Smooth muscle cell (in vitro differentiated cells): ENCODE data around the gene QPRT. TPM values are rescaled to one million over a fixed set of nuclear protein-coding genes. Genes with fewer than 3 reads are reported as not detected.

Experiments
- DNase-seq: peaks from one replicate; lab custom pipeline; 2025; ENCODE audit not compliant: unreplicated experiment; lab: John Stamatoyannopoulos, UW
- H2AFZ ChIP-seq: fragments of 200-600 bp; sonication (generic); 2 replicates; pipeline ENCODE4 v1.6.0; 2016; ENCODE audit warnings: antibody characterized with exemption, low read depth, mild to moderate bottlenecking
- H3F3A ChIP-seq: fragments of 200-600 bp; sonication (generic); 2 replicates; pipeline ENCODE4 v1.6.0; 2017; ENCODE audit warnings: antibody characterized with exemption, low read depth
- H3K27ac ChIP-seq: fragments of 200-600 bp; sonication (generic); 2 replicates; pipeline ENCODE4 v1.5.1; 2016; ENCODE audit warnings: low read depth, mild to moderate bottlenecking
- H3K27me3 ChIP-seq: fragments of 200-600 bp; sonication (generic); 2 replicates; pipeline ENCODE4 v1.6.1; 2016; ENCODE audit warnings: low read depth, mild to moderate bottlenecking
- H3K36me3 ChIP-seq: fragments of 200-600 bp; sonication (generic); 2 replicates; pipeline ENCODE4 v1.5.1; 2016; ENCODE audit warnings: low read depth
- H3K4me1 ChIP-seq: fragments of 200-600 bp; sonication (generic); 2 replicates; pipeline ENCODE4 v1.5.1; 2016; ENCODE audit warnings: low read depth
- H3K4me2 ChIP-seq: fragments of 200-600 bp; sonication (generic); 2 replicates; pipeline ENCODE4 v1.6.0; 2016; ENCODE audit warnings: mild to moderate bottlenecking
- H3K4me3 ChIP-seq: fragments of 200-600 bp; sonication (generic); 2 replicates; pipeline ENCODE4 v1.5.1; 2016; ENCODE audit warnings: mild to moderate bottlenecking
- H3K79me2 ChIP-seq: fragments of 200-600 bp; sonication (generic); 2 replicates; pipeline ENCODE4 v1.6.0; 2016; ENCODE audit warnings: low read depth, mild to moderate bottlenecking
- H3K9ac ChIP-seq: fragments of 200-600 bp; sonication (generic); 2 replicates; pipeline ENCODE4 v1.6.0; 2016; ENCODE audit warnings: low read depth
- H3K9me3 ChIP-seq: fragments of 200-600 bp; sonication (generic); replicated peaks from 2 replicates; pipeline ENCODE4 v1.5.1; 2016; ENCODE audit warnings: low read depth
- H4K20me1 ChIP-seq: fragments of 200-600 bp; sonication (generic); 2 replicates; pipeline ENCODE4 v1.6.0; 2016; ENCODE audit warnings: low read depth
- CTCF ChIP-seq: fragments of 200-600 bp; sonication (generic); IDR thresholded peaks from 2 replicates; pipeline ENCODE4 v1.5.1; 2017; ENCODE audit warnings: borderline replicate concordance, mild to moderate bottlenecking, antibody characterized with exemption; ENCODE audit not compliant: insufficient read depth, poor library complexity, severe bottlenecking
- WGBS: methylation state at CpG from one replicate; pipeline ENCODE4 v1.1.7; 2016; ENCODE audit warnings: low lambda C conversion rate; 5-methylcytosine and 5-hydroxymethylcytosine counted together
- polyA plus RNA-seq: library from polyadenylated mRNA; unstranded; fragments of >200 nt; fragmentation: Nextera tagmentation; extraction: Ambion mirVana; gene quantifications from 2 replicates; pipeline ENCODE4 v1.2.1, GENCODE V29; 2016
- total RNA-seq: library from RNA; depleted of rRNA; stranded (reverse); fragments of >200 nt; gene quantifications from 2 replicates; pipeline ENCODE4 v1.2.3, GENCODE V29; 2014

The QPRT gene
- total and polyA plus RNA-seq, 2 experiments from 2014 or later, result 67.4 to 196 TPM

DNA sequence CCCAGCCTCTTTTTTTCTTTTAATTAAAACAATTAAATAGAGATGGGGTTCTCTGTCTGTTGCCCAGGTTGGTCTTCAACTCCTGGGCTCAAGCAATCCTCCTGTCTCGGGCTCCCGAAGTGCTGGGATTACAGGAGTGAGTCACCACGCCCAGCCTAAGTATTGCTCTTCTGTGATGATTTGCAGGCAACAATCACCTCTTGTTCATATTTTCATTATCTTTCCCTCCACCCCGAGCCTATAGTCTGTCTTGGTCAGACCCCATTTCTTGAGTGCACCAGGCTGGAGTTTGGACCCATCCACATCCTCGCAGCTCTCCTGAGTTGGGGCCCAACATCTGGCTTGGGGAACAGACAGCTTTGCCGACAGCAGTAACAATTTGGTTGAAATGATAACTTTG lies 20.3 kb upstream of the QPRT start:
- DNase-seq, result no peak
- no peak for TF ChIP-seq CTCF
- Histone ChIP-seq H3K27ac (no peak overlapping the region), H3K9ac (no peak overlapping the region), H3K27me3 (no peaks in the 10 kb centered on the region), H3K9me3 (no peaks in the 10 kb centered on the region), H2AFZ (no peak overlapping the region), H3K79me2 (no peaks in the 10 kb centered on the region), H3K4me3 (no peak overlapping the region), H3K4me1 (no peaks in the 10 kb centered on the region), H3F3A (no peaks in the 10 kb centered on the region), H3K36me3 (no peaks in the 10 kb centered on the region), H3K4me2 (no peak overlapping the region), H4K20me1 (no peaks in the 10 kb centered on the region)
- 63% methylated on average over 6 of the region's 6 CpGs for WGBS

DNA sequence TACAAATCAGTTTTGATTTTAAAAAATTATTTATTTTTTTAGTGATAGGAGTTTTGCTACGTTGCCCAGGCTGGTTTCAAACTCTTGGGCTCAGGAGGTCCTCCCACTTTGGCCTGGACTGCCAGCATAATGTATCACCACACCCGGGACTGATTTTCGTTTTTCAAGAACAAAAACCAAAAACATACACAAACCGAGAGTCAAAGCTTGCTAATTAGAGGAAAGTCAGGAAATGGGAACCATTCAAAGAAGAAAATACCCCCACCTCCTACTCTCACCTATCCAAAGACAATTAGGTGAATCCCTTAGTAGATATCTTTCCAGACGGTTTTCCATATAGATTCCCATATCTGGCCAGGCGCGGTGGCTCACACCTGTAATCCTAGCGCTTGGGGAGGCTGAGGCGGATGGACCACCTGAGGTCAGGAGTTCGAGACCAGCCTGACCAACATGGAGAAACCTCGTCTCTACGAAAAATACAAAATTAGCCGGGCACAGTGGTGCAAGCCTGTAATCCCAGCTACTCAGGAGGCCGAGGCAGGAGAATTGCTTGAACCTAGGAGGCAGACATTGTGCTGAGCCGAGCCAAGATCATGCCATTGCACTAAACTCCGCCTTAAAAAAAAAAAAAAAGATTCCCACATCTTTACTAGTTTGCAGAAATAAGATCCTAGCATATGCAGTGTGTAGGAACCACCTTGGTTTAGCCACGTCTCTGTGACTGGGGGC lies 16.8 kb upstream of the QPRT start:
- DNase-seq, result no peak
- H3K4me1 ChIP-seq, result peaks cover 7% of the 10 kb centered on the region
- no peak overlapping the region for H3K27ac ChIP-seq
- no peaks in the 10 kb centered on the region for H3F3A ChIP-seq
- H3K36me3 ChIP-seq, result no peaks in the 10 kb centered on the region
- TF ChIP-seq CTCF, result no peak
- H3K9me3 ChIP-seq, result no peaks in the 10 kb centered on the region
- H2AFZ ChIP-seq, result no peak overlapping the region
- 92% methylated on average over 17 of the region's 17 CpGs for WGBS
- no peak overlapping the region for H3K9ac ChIP-seq
- H3K4me3 ChIP-seq, result no peak overlapping the region
- no peak overlapping the region for H3K4me2 ChIP-seq
- no peaks in the 10 kb centered on the region for H3K27me3 ChIP-seq
- no peaks in the 10 kb centered on the region for H3K79me2 ChIP-seq
- no peaks in the 10 kb centered on the region for H4K20me1 ChIP-seq

DNA sequence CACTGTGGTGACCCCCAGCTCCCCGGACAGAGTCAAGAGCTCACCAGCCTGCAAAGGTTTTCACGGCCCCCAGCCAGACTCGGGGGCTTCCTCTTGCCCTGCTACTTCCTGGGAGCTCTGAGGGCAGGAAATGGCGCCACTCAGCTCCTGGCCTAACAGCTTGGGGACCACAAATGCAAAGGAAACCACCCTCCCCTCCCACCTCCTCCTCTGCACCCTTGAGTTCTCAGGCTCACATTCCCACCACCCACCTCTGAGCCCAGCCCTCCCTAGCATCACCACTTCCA lies 16.3 kb upstream of the QPRT start:
- no peak overlapping the region for H3K4me2 ChIP-seq
- H3K4me1 ChIP-seq, result peaks cover 10% of the 10 kb centered on the region
- H3K9ac ChIP-seq, result no peak overlapping the region
- H2AFZ ChIP-seq, result no peak overlapping the region
- no peaks in the 10 kb centered on the region for H3F3A ChIP-seq
- H3K4me3 ChIP-seq, result no peak overlapping the region
- no peak for DNase-seq
- H3K36me3 ChIP-seq, result no peaks in the 10 kb centered on the region
- no peak overlapping the region for H3K27ac ChIP-seq
- no peaks in the 10 kb centered on the region for H4K20me1 ChIP-seq
- no peaks in the 10 kb centered on the region for H3K9me3 ChIP-seq
- H3K27me3 ChIP-seq, result no peaks in the 10 kb centered on the region
- no peaks in the 10 kb centered on the region for H3K79me2 ChIP-seq
- no peak for TF ChIP-seq CTCF
- WGBS, result 85% methylated on average over 4 of the region's 4 CpGs
